ENCODE data around the gene PVRIG.
"Not testable (repeated sequence)": the region's sequence is repeated elsewhere in the genome, so short reads cannot be mapped to it uniquely, and the experiment has no call there.

The PVRIG gene

GRCh38 chr7:100234660-100235317 lies 15.0 kb downstream of the PVRIG start:
- not testable (repeated sequence) for DNase-seq (ENCODE audit: low read depth)

DNA sequence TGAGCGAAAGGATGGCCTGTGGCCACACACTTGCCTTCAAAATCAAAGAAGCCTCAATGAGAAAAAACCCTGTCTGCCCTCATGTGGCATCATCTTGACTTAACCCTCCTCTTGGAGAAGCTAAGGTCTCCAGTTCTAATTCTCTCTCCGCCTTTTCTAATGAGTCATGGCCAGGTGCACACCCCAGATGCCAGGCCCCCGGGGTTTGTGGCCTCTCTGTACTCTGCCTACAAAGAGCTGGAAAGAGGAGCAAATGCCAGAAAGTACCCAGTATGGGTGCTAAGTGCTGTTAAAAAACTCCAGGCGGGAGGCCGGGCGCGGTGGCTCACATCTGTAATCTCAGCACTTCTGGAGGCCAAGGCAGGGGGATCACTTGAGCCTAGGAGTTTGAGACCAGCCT lies 20.2 kb downstream of the PVRIG start:
- not testable (repeated sequence) for DNase-seq (ENCODE audit: low read depth)

DNA sequence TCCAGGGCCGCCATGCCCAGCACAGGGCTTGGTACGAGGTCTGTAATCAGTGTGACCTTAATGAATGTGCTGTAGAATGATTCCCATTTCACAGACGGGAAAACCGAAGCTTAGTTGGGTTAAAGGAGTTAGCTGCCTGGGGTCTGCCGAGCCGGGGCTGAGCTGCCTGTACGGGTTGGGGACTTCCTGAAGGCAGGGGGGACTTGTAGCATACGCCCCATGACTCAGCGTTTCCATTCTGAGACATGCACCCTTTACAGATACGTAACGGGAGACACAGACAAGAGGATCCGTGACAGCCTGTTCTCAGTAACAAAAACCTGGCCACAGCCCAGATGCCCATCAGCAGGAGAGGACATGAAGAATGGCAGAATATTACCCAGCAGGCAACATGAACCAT lies 23.6 kb downstream of the PVRIG start:
- DNase-seq (ENCODE audit: low read depth): not testable (repeated sequence)

DNA sequence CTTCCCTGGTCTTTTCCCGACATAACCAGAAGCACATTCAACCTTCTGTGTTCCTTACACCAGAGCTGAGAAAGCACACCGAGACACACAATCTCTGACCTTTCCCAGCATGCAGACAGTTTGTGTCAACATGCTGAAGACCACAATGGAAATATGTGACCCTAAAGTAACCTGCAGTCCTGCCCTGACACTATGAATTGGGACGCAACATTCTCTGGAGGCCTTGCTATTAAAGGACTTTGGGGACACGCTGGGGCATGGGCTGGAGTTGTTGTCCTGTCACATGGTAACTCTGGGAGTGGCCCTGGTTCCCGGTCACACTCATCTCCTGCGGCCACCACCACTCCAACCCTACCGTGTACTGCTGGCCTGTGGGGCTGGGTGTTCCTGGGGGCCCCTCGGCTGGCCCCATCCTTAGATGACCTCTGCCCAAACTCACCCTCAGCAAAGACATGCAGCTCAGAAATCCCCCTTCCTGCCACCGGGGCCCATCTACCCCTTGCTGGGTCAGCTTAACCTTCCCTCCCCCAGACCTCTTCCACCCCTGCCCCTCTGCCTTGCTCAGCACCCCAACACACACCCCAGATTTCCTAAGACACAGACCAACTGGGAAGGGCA lies 25.3 kb downstream of the PVRIG start:
- DNase-seq (ENCODE audit: low read depth): not testable (repeated sequence)

DNA sequence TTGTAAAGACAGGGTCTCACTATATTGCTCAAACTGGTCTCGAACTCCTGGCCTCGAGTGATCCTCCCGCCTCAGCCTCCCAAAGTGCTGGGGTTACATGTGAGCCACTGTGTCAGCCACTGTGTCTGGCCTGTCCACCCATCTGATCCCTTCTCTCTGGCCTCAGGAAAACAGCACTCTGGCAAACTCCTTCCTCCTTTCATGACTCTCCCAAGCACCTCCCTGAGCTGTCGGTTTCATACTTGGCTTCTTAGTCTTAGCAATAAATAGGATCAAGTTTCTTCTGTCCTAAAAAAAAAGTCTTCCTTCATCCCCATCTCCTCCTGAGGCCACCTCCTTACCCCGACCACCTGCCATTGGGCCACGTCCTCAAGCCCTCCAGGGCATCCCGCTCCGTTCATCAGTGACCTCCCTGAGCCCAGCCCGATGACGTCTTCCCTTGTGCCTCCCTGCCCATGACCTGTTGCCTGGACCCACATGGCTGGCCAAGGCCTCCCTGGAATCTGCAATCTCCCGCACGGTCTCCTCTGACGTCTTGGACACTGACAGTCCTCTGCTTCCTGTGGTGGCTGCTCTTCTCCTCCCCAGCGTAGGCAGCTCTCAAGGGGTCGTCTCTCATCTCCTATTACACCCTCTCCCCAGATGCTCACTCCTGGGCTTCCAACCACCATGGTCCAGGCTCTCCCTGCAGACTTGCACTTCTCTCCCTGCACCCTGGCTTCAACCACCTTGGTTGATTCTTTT lies 26.5 kb downstream of the PVRIG start:
- DNase-seq (ENCODE audit: low read depth): not testable (repeated sequence)

- not testable (repeated sequence) for DNase-seq (ENCODE audit: low read depth)
Measured at GRCh38 chr7:100246865-100247137, 27.1 kb downstream of the PVRIG start.

- no peak for DNase-seq (ENCODE audit: low read depth)
Measured at GRCh38 chr7:100247152-100247757, 27.5 kb downstream of the PVRIG start.

- DNase-seq (ENCODE audit: low read depth): no peak
Measured at GRCh38 chr7:100248483-100248882, 28.7 kb downstream of the PVRIG start.

DNA sequence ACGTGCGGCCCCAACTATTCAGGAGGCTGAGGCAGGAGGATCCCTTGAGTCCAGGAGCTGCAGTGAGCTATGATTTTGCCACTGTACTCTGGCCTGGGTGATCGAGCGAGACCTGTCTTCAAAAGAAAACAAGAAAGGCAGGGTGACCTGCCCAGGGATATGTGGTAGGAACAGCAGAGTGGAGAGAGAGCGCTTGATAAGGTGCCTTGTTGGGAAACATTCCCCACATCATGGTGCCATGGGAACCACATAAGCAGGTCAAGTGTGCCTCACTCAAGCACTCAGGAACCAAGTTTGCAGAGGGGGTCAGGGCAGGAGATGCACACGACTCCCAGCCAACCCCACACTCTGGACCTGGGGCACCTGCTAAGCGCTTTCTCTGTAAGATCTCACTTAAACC lies 37.3 kb downstream of the PVRIG start:
- DNase-seq (ENCODE audit: low read depth): no peak

GRCh38 chr7:100259984-100260383 lies 40.2 kb downstream of the PVRIG start:
- DNase-seq (ENCODE audit: low read depth): not testable (repeated sequence)

DNA sequence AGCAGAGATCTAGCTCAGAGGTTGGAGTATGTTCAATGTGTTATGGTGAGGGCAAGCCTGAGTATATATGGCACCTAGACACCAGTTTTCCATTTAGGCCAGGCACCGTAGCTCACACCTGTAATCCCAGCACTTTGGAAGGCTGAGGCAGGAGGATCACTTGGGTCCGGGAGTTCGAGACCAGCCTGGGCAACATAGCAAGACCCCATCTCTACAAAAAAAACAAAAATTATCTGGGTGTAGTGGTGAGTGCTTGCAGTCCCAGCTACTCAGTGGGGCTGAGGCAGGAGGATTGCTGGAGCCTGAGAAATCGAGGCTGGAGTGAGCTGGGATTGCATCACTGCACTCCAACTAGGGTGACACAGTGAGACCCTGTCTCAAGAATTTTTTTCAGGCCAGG lies 43.1 kb downstream of the PVRIG start:
- DNase-seq (ENCODE audit: low read depth): not testable (repeated sequence)

DNA sequence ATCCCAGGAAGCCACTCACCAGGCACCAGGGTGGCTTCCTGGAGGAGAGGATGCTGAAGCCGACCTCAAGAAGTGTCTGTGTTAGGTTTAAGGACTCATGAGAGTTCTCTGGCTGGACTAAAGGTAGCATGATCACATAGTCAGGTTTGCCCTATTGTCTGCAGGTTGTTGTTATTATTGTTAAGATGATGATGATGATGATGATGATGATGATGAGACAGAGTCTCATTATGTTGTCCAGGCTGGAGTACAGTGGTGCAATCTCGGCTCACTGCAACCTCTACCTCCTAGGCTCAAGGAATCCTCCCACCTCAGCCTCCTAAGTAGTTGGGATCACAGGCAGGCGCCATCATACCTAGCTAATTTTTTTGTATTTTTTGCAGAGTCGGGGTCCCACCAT lies 44.5 kb downstream of the PVRIG start:
- not testable (repeated sequence) for DNase-seq (ENCODE audit: low read depth)

- not testable (repeated sequence) for DNase-seq (ENCODE audit: low read depth)
Measured at GRCh38 chr7:100264669-100265165, 45.0 kb downstream of the PVRIG start.

- DNase-seq (ENCODE audit: low read depth): not testable (repeated sequence)
Measured at GRCh38 chr7:100265851-100266250, 46.1 kb downstream of the PVRIG start.

- no peak for DNase-seq (ENCODE audit: low read depth)
Measured at GRCh38 chr7:100266576-100267354, 47.0 kb downstream of the PVRIG start.

GRCh38 chr7:100267648-100268047 lies 47.9 kb downstream of the PVRIG start:
- no peak for DNase-seq (ENCODE audit: low read depth)

GRCh38 chr7:100268882-100269281 lies 49.1 kb downstream of the PVRIG start:
- DNase-seq (ENCODE audit: low read depth): not testable (repeated sequence)

GRCh38 chr7:100269306-100270045 lies 49.7 kb downstream of the PVRIG start:
- not testable (repeated sequence) for DNase-seq (ENCODE audit: low read depth)

DNA sequence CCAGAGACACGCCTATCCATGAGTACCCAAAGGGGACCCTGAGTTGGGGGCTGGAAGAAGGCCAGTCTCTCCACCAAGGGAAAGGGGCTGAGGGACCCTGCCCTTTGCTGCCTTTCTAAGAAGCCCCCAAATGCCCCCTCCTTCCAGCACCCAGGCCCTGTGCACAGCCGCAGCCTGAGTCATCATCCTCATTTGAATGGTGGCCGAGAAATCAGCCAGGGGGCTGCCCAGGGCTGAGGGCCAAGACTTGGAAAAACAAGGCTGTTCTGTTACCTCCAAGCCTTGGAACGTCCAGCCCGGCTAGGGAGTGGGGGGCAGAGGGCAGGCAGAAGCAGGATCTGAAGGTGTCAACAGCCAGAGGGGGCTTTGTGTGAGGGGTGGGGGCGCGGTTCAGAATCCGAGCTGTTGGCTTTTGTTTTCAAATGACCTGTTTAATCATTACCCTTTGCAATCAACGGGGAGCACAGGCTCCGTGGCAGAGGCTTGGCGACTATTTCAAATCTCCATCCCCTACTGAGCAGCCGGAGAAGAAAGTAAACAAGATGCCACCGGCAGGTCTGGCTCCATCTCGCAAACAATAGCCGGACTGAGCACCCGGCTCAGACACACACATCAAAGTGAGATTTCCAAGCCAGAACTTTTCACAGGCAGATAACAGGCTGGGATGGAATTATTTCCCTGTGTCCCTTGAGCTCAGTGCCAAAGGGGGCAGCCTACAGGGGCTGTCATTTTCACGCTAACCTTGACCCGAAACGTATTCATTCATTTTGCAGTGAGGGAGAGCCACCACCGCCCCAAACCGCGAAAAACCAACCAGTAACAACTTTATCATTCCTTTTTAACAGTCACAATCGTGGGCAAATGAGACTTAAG lies 50.5 kb downstream of the PVRIG start:
- DNase-seq (ENCODE audit: low read depth): not testable (repeated sequence)
